ENCODE measurements around the gene ACTC1.

GRCh38 chr15:34794590-34795206 lies 651 bp downstream of the ACTC1 start:
- TF ChIP-seq CTCF (IDR thresholded peaks at IDR 0.05; ENCODE audit: low read depth, low read length, poor library complexity, severe bottlenecking) (no peak), EZH2phosphoT487 (IDR thresholded peaks at IDR 0.05; ENCODE audit: borderline replicate concordance, low read length) (no peak)

All from DOHH2 (cell line).